ENCODE data around the gene CASP10.

DNA sequence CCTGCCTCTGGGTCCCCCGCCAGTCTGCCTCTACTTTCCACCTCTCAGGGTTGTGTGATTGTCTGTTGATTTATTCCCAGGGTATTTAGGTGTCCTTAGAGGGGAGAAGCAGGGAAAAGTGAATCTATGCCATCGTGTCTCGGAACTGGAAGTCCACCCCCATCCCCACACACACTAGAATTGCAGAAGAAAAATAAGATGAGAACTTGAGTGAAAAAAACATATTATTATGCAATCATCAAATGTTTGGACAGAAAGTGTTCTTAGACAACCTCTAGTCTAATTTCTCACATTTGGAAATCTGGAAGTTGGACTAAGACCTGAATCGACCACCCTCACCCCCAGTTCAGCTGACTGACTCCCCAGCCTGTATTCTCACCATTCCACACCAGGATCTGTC is 63.3 kb downstream of the CASP10 start:
- TF ChIP-seq, protein P1, sequence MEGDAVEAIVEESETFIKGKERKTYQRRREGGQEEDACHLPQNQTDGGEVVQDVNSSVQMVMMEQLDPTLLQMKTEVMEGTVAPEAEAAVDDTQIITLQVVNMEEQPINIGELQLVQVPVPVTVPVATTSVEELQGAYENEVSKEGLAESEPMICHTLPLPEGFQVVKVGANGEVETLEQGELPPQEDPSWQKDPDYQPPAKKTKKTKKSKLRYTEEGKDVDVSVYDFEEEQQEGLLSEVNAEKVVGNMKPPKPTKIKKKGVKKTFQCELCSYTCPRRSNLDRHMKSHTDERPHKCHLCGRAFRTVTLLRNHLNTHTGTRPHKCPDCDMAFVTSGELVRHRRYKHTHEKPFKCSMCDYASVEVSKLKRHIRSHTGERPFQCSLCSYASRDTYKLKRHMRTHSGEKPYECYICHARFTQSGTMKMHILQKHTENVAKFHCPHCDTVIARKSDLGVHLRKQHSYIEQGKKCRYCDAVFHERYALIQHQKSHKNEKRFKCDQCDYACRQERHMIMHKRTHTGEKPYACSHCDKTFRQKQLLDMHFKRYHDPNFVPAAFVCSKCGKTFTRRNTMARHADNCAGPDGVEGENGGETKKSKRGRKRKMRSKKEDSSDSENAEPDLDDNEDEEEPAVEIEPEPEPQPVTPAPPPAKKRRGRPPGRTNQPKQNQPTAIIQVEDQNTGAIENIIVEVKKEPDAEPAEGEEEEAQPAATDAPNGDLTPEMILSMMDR (IDR thresholded peaks at IDR 0.05): no peak
- no peak for TF ChIP-seq POLR2A (IDR thresholded peaks at IDR 0.05)

Data from Peyer's patch (tissue), 4 donors.